ENCODE measurements around the gene PLPP1.

Gene PLPP1

GRCh38 chr5:55578771-55579170 is 44.0 kb upstream of the PLPP1 start:
- Histone ChIP-seq H3K27ac (replicated peaks) (no peak overlapping the region), H3K4me3 (replicated peaks; ENCODE audit: insufficient read depth, low read length) (no peak overlapping the region), H3K27me3 (ENCODE audit: insufficient read depth, poor library complexity, severe bottlenecking) (no peaks in the 10 kb centered on the region)
- no peak for DNase-seq (ENCODE audit: low read depth in 1 of 2, low spot score in 1 of 2)
- TF ChIP-seq REST (IDR thresholded peaks at IDR 0.05; ENCODE audit: insufficient replicate concordance, low read depth), result no peak
- no peak for TF ChIP-seq SPI1 (IDR thresholded peaks at IDR 0.05; ENCODE audit: borderline replicate concordance, low read depth)
- no peak for TF ChIP-seq POLR2AphosphoS5 (IDR thresholded peaks at IDR 0.05; ENCODE audit: low read depth)
- TF ChIP-seq CTCF (IDR thresholded peaks at IDR 0.05; ENCODE audit: insufficient read depth, low read length), result no peak

- Histone ChIP-seq H3K4me3 (replicated peaks; ENCODE audit: insufficient read depth, low read length) (no peak overlapping the region), H3K27ac (replicated peaks) (no peak overlapping the region), H3K27me3 (ENCODE audit: insufficient read depth, poor library complexity, severe bottlenecking) (no peaks in the 10 kb centered on the region)
- TF ChIP-seq GABPA (IDR thresholded peaks at IDR 0.05; ENCODE audit: low read depth), result no peak
- no peak for TF ChIP-seq CTCF (IDR thresholded peaks at IDR 0.05; ENCODE audit: insufficient read depth, low read length)
- TF ChIP-seq REST (IDR thresholded peaks at IDR 0.05; ENCODE audit: insufficient replicate concordance, low read depth), result no peak
- TF ChIP-seq POLR2AphosphoS5 (IDR thresholded peaks at IDR 0.05; ENCODE audit: low read depth), result no peak
- no peak for TF ChIP-seq SPI1 (IDR thresholded peaks at IDR 0.05; ENCODE audit: borderline replicate concordance, low read depth)
- DNase-seq (ENCODE audit: low read depth in 1 of 2, low spot score in 1 of 2), result no peak
These were observed 42.7 kb upstream of the PLPP1 start for GRCh38 chr5:55577353-55578060.

GRCh38 chr5:55576661-55577060 is 41.9 kb upstream of the PLPP1 start:
- Histone ChIP-seq H3K27me3 (ENCODE audit: insufficient read depth, poor library complexity, severe bottlenecking) (no peaks in the 10 kb centered on the region), H3K27ac (replicated peaks) (peak overlapping the region; percentile 34), H3K4me3 (replicated peaks; ENCODE audit: insufficient read depth, low read length) (no peak overlapping the region)
- TF ChIP-seq CTCF (IDR thresholded peaks at IDR 0.05; ENCODE audit: insufficient read depth, low read length), result no peak
- TF ChIP-seq GABPA (IDR thresholded peaks at IDR 0.05; ENCODE audit: low read depth), result no peak
- TF ChIP-seq POLR2AphosphoS5 (IDR thresholded peaks at IDR 0.05; ENCODE audit: low read depth), result no peak
- no peak for TF ChIP-seq SPI1 (IDR thresholded peaks at IDR 0.05; ENCODE audit: borderline replicate concordance, low read depth)
- TF ChIP-seq REST (IDR thresholded peaks at IDR 0.05; ENCODE audit: insufficient replicate concordance, low read depth), result no peak
- no peak for DNase-seq (ENCODE audit: low read depth in 1 of 2, low spot score in 1 of 2)
